Suprapubic skin (tissue), 4 donors: ENCODE data around the gene DISC1. TPM values are rescaled to one million over a fixed set of nuclear protein-coding genes. Genes with fewer than 3 reads are reported as not detected.
"Not testable (repeated sequence)": the region's sequence is repeated elsewhere in the genome, so short reads cannot be mapped to it uniquely, and the experiment has no call there.

Source experiments
- DNase-seq, 2 donors: peaks; one replicate each; pipeline ENCODE4 v3.0.0-alpha.2; 2019; ENCODE audit warnings: low spot score in 2 of 2
- H3K27ac ChIP-seq: fragments of 200-600 bp; sonication (generic); one replicate; pipeline ENCODE4 v1.5.1; 2019
- H3K27me3 ChIP-seq: fragments of 200-600 bp; sonication (generic); one replicate; pipeline ENCODE4 v1.5.1; 2019
- H3K36me3 ChIP-seq: fragments of 200-600 bp; sonication (generic); one replicate; pipeline ENCODE4 v1.5.1; 2019
- H3K4me1 ChIP-seq: fragments of 200-600 bp; sonication (generic); one replicate; pipeline ENCODE4 v1.5.1; 2019
- H3K4me3 ChIP-seq: fragments of 200-600 bp; sonication (generic); one replicate; pipeline ENCODE4 v1.5.1; 2019; ENCODE audit warnings: mild to moderate bottlenecking
- H3K9me3 ChIP-seq: fragments of 200-600 bp; sonication (generic); one replicate; pipeline ENCODE4 v1.5.1; 2019
- CTCF ChIP-seq, 2 donors: fragments of 200-600 bp in 1 of 2; fragments of 450-650 bp in 1 of 2; sonication (generic) in 1 of 2; IDR thresholded peaks; one replicate each; pipeline ENCODE4 v1.5.1; 2016 to 2019; ENCODE audit warnings: antibody characterized with exemption in 2 of 2, mild to moderate bottlenecking in 1 of 2, moderate library complexity in 1 of 2
- EP300 ChIP-seq: sonication (generic); formaldehyde crosslinking; IDR thresholded peaks from one replicate; pipeline ENCODE4 v1.6.1; 2017; ENCODE audit warnings: antibody characterized with exemption
- POLR2A ChIP-seq, 2 donors: fragments of 450-650 bp; IDR thresholded peaks; one replicate each; pipeline ENCODE4 v1.6.1; 2017; ENCODE audit warnings: antibody characterized with exemption in 2 of 2, mild to moderate bottlenecking in 2 of 2, moderate library complexity in 2 of 2
- POLR2AphosphoS5 ChIP-seq, 3 donors: sonication (generic); formaldehyde crosslinking; IDR thresholded peaks; one replicate each; pipeline ENCODE4 v1.6.1; 2017; ENCODE audit warnings: antibody characterized with exemption in 3 of 3
- WGBS: methylation state at CpG from one replicate; pipeline ENCODE4 v1.1.5; 2018; 5-methylcytosine and 5-hydroxymethylcytosine counted together
- total RNA-seq, 4 donors: library from RNA; depleted of rRNA; stranded (reverse); fragments of >200 nt; gene quantifications; one replicate each; pipeline ENCODE4 v1.1.0, GENCODE V29; 2016

DISC1 gene
- total RNA-seq, 4 donors from 2014 or later: 3.0 to 8.4 (median 5.2) TPM

DNA sequence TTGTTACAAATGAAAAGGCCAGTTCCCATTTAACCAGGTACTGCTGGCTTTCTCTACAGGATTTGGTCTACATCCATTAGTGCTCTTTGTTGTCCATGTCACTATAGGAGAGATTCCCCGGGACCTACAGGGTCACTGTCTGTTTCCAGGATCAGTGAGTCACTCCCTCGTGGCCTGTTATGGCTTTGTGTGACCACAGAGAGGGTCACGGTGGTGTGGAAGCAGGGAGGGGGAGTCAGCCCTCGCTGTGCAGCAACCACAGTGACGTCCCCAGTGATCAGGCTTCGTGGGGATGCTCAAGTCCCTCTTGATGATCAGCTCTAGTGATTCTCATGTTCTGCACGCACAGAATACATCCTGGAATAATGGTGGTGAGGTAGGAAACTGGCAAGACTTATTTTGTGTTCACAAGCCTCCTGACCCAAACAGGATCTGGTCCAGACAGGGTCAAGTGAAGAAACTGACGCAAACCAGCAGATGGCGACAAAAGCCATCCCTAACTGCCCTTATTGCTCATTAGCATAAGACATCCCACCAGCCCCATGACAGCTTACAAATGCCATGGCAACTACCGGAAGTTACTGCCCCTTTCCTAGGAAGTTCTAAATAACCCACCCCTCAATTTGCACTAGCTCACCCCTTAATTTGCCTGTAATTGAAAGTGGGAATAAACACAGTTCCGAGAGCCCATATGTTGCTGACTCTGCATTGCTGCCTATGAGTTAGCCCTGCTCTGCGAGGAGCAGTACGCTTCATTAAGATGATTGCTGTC is 98.5 kb downstream of the DISC1 start:
- Histone ChIP-seq H3K4me1 (no peaks in the 10 kb centered on the region), H3K27me3 (no peaks in the 10 kb centered on the region), H3K36me3 (no peaks in the 10 kb centered on the region), H3K9me3 (no peaks in the 10 kb centered on the region), H3K4me3 (no peak overlapping the region), H3K27ac (no peak overlapping the region)
- 87% methylated on average over 9 of the region's 13 CpGs for WGBS
- no peak for DNase-seq
- no peak for TF ChIP-seq EP300
- peak in 1 of 2 donors; percentile 22 for TF ChIP-seq CTCF (IDR thresholded peaks at IDR 0.05)
- no peak for TF ChIP-seq POLR2AphosphoS5 (IDR thresholded peaks at IDR 0.05)
- no peak for TF ChIP-seq POLR2A (IDR thresholded peaks at IDR 0.05)

GRCh38 chr1:231727171-231727570 is 100.6 kb downstream of the DISC1 start:
- H3K4me1 ChIP-seq: no peaks in the 10 kb centered on the region

GRCh38 chr1:231728987-231729386 is 102.4 kb downstream of the DISC1 start:
- H3K4me3 ChIP-seq: not testable (repeated sequence)
- 96% methylated on average over 4 of the region's 4 CpGs for WGBS

More at GRCh38 chr1:231727171-231727570, 100.6 kb downstream of the DISC1 start:
- Histone ChIP-seq H3K9me3 (no peaks in the 10 kb centered on the region), H3K27ac (no peak overlapping the region), H3K36me3 (no peaks in the 10 kb centered on the region), H3K4me3 (no peak overlapping the region), H3K27me3 (no peaks in the 10 kb centered on the region)
- no peak for DNase-seq
- TF ChIP-seq POLR2A (IDR thresholded peaks at IDR 0.05) (no peak), POLR2AphosphoS5 (IDR thresholded peaks at IDR 0.05) (no peak), CTCF (IDR thresholded peaks at IDR 0.05) (no peak)
- 91% methylated on average over 2 of the region's 2 CpGs for WGBS

GRCh38 chr1:231729544-231729943 is 103.0 kb downstream of the DISC1 start:
- no peak overlapping the region for H3K4me3 ChIP-seq
- WGBS: 0% methylated on average over 1 of the region's 1 CpG
- TF ChIP-seq POLR2A (IDR thresholded peaks at IDR 0.05) (no peak), CTCF (IDR thresholded peaks at IDR 0.05) (no peak), POLR2AphosphoS5 (IDR thresholded peaks at IDR 0.05) (no peak), EP300 (no peak)
- no peaks in the 10 kb centered on the region for H3K27me3 ChIP-seq
- DNase-seq: no peak
- no peaks in the 10 kb centered on the region for H3K9me3 ChIP-seq
- H3K36me3 ChIP-seq: no peaks in the 10 kb centered on the region
- no peak overlapping the region for H3K27ac ChIP-seq
- H3K4me1 ChIP-seq: no peaks in the 10 kb centered on the region

More at GRCh38 chr1:231728987-231729386, 102.4 kb downstream of the DISC1 start:
- not testable (repeated sequence) for H3K36me3 ChIP-seq, H3K4me1 ChIP-seq, DNase-seq, H3K9me3 ChIP-seq, H3K27me3 ChIP-seq, H3K27ac ChIP-seq

GRCh38 chr1:231731268-231731667 is 104.7 kb downstream of the DISC1 start:
- H3K27ac ChIP-seq: no peak overlapping the region
- DNase-seq: no peak
- TF ChIP-seq CTCF (IDR thresholded peaks at IDR 0.05) (no peak), POLR2AphosphoS5 (IDR thresholded peaks at IDR 0.05) (no peak), EP300 (no peak), POLR2A (IDR thresholded peaks at IDR 0.05) (no peak)
- H3K4me1 ChIP-seq: no peaks in the 10 kb centered on the region
- no peak overlapping the region for H3K4me3 ChIP-seq
- H3K36me3 ChIP-seq: no peaks in the 10 kb centered on the region
- H3K27me3 ChIP-seq: no peaks in the 10 kb centered on the region
- no peaks in the 10 kb centered on the region for H3K9me3 ChIP-seq

- TF ChIP-seq POLR2AphosphoS5 (IDR thresholded peaks at IDR 0.05) (no peak), CTCF (IDR thresholded peaks at IDR 0.05) (no peak), EP300 (no peak), POLR2A (IDR thresholded peaks at IDR 0.05) (no peak)
- DNase-seq: no peak
Measured at GRCh38 chr1:231733063-231733462, 106.5 kb downstream of the DISC1 start.

More at GRCh38 chr1:231733063-231733462, 106.5 kb downstream of the DISC1 start:
- Histone ChIP-seq H3K27ac (no peak overlapping the region), H3K27me3 (no peaks in the 10 kb centered on the region), H3K4me3 (no peak overlapping the region), H3K9me3 (no peaks in the 10 kb centered on the region), H3K36me3 (no peaks in the 10 kb centered on the region), H3K4me1 (no peaks in the 10 kb centered on the region)
